Measurements from ENCODE around the gene KLK12. TPM values are rescaled to one million over a fixed set of nuclear protein-coding genes. Genes with fewer than 3 reads are reported as not detected.

Gene KLK12
- total RNA-seq, 4 donors from 2014 or later: 0.96 to 2.1 TPM; not detected in 2

- WGBS, 2 donors: 76 to 79% methylated on average over 7 of the region's 7 CpGs
Observed at GRCh38 chr19:51003316-51003715, 31.5 kb downstream of the KLK12 start.

GRCh38 chr19:51002542-51003311 is 32.1 kb downstream of the KLK12 start:
- no peak overlapping the region for H3K4me3 ChIP-seq (ENCODE audit: low read depth, poor library complexity, severe bottlenecking)
- 44 to 62% methylated on average over 38 to 42 of the region's 42 CpGs for WGBS, 2 donors
- peak in 1 of 2 donors; percentile 82 for DNase-seq (ENCODE audit: low spot score in 2 of 2)
- intact Hi-C loops (cut with DNase I; ENCODE audit: low total_unique reads): no loop called here
- no peak for TF ChIP-seq POLR2A (IDR thresholded peaks at IDR 0.05)
- TF ChIP-seq, protein P1, sequence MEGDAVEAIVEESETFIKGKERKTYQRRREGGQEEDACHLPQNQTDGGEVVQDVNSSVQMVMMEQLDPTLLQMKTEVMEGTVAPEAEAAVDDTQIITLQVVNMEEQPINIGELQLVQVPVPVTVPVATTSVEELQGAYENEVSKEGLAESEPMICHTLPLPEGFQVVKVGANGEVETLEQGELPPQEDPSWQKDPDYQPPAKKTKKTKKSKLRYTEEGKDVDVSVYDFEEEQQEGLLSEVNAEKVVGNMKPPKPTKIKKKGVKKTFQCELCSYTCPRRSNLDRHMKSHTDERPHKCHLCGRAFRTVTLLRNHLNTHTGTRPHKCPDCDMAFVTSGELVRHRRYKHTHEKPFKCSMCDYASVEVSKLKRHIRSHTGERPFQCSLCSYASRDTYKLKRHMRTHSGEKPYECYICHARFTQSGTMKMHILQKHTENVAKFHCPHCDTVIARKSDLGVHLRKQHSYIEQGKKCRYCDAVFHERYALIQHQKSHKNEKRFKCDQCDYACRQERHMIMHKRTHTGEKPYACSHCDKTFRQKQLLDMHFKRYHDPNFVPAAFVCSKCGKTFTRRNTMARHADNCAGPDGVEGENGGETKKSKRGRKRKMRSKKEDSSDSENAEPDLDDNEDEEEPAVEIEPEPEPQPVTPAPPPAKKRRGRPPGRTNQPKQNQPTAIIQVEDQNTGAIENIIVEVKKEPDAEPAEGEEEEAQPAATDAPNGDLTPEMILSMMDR (IDR thresholded peaks at IDR 0.05): no peak

More at GRCh38 chr19:51003316-51003715, 31.5 kb downstream of the KLK12 start:
- no peak overlapping the region for H3K4me3 ChIP-seq (ENCODE audit: low read depth, poor library complexity, severe bottlenecking)
- no peak for TF ChIP-seq POLR2A (IDR thresholded peaks at IDR 0.05)
- TF ChIP-seq, protein P1 (IDR thresholded peaks at IDR 0.05): no peak
- intact Hi-C loops (cut with DNase I; ENCODE audit: low total_unique reads): no loop called here
- no peak for DNase-seq (ENCODE audit: low spot score in 2 of 2)

- 27 to 39% methylated on average over 12 of the region's 12 CpGs for WGBS, 2 donors
- DNase-seq (ENCODE audit: low spot score in 2 of 2): no peak
- intact Hi-C loops (cut with DNase I; ENCODE audit: low total_unique reads): no loop called here
- TF ChIP-seq, protein P1 (IDR thresholded peaks at IDR 0.05): no peak
- TF ChIP-seq POLR2A (IDR thresholded peaks at IDR 0.05): no peak
- H3K4me3 ChIP-seq (ENCODE audit: low read depth, poor library complexity, severe bottlenecking): no peak overlapping the region
Observed at GRCh38 chr19:51002089-51002532, 32.7 kb downstream of the KLK12 start.

- intact Hi-C loops (cut with DNase I; ENCODE audit: low total_unique reads): no loop called here
- no peak within 1 kb of the TSS for H3K4me3 ChIP-seq (ENCODE audit: low read depth, poor library complexity, severe bottlenecking)
- TF ChIP-seq, protein P1 (IDR thresholded peaks at IDR 0.05): no peak
- TF ChIP-seq POLR2A (IDR thresholded peaks at IDR 0.05): no peak
- WGBS, 2 donors: 19 to 29% methylated on average over 7 of the region's 7 CpGs
- DNase-seq (ENCODE audit: low spot score in 2 of 2): no peak
Observed at GRCh38 chr19:51001515-51001914, 33.3 kb downstream of the KLK12 start, which contains the start of gene KLK8. Gene KLK8, minus strand, starts transcription at chr19:51001604. Its CDS starts 437 bp downstream, at chr19:51001167.

- no peak for DNase-seq (ENCODE audit: low spot score in 2 of 2)
- intact Hi-C loops (cut with DNase I; ENCODE audit: low total_unique reads): no loop called here
- H3K4me3 ChIP-seq (ENCODE audit: low read depth, poor library complexity, severe bottlenecking): no peak overlapping the region
- TF ChIP-seq POLR2A (IDR thresholded peaks at IDR 0.05): no peak
- TF ChIP-seq, protein P1 (IDR thresholded peaks at IDR 0.05): no peak
- WGBS, 2 donors: 23 to 25% methylated on average over 16 of the region's 16 CpGs
Observed at GRCh38 chr19:51000981-51001380, 33.8 kb downstream of the KLK12 start.
